ENCODE results near the gene MAFG.

The MAFG gene

GRCh38 chr17:81939881-81940385, 12.4 kb upstream of the MAFG start:
- no peak for DNase-seq (ENCODE audit: low spot score)

- DNase-seq (ENCODE audit: low spot score): no peak
Measured at GRCh38 chr17:81939218-81939617, 11.7 kb upstream of the MAFG start.

- no peak for DNase-seq (ENCODE audit: low spot score)
Measured at GRCh38 chr17:81935709-81936084, 8.2 kb upstream of the MAFG start.

GRCh38 chr17:81934850-81935708, 7.5 kb upstream of the MAFG start:
- no peak for DNase-seq (ENCODE audit: low spot score)

GRCh38 chr17:81934098-81934757, 6.7 kb upstream of the MAFG start:
- no peak for DNase-seq (ENCODE audit: low spot score)

GRCh38 chr17:81933178-81933699, 5.7 kb upstream of the MAFG start:
- DNase-seq (ENCODE audit: low spot score): no peak

GRCh38 chr17:81932333-81932983, 4.9 kb upstream of the MAFG start:
- no peak for DNase-seq (ENCODE audit: low spot score)

GRCh38 chr17:81931557-81932332, 4.2 kb upstream of the MAFG start:
- DNase-seq (ENCODE audit: low spot score): peak; percentile 37

GRCh38 chr17:81931189-81931556, 3.6 kb upstream of the MAFG start:
- no peak for DNase-seq (ENCODE audit: low spot score)

GRCh38 chr17:81930142-81931125, 2.9 kb upstream of the MAFG start:
- no peak for DNase-seq (ENCODE audit: low spot score)

GRCh38 chr17:81929253-81930141, 2.0 kb upstream of the MAFG start:
- DNase-seq (ENCODE audit: low spot score): no peak

- DNase-seq (ENCODE audit: low spot score): peak; percentile 43
Measured at GRCh38 chr17:81928544-81929252, 1.2 kb upstream of the MAFG start.

- DNase-seq (ENCODE audit: low spot score): no peak
Measured at GRCh38 chr17:81927152-81927652, 333 bp downstream of the MAFG start.

GRCh38 chr17:81926451-81927151, 934 bp downstream of the MAFG start:
- peak; percentile 73 for DNase-seq (ENCODE audit: low spot score)

- DNase-seq (ENCODE audit: low spot score): no peak
Measured at GRCh38 chr17:81925860-81926450, 1.6 kb downstream of the MAFG start.

- DNase-seq (ENCODE audit: low spot score): no peak
Measured at GRCh38 chr17:81924557-81925532, 2.7 kb downstream of the MAFG start.
